ENCODE data around the gene ADCY3. TPM values are rescaled to one million over a fixed set of nuclear protein-coding genes. Genes with fewer than 3 reads are reported as not detected.
A peak's percentile ranks its signal among the peaks of the same experiment; 100 is the strongest.

ADCY3 gene
- total and polyA plus RNA-seq, 7 donors = 9.2 to 15.2 (median 12.1) TPM

DNA sequence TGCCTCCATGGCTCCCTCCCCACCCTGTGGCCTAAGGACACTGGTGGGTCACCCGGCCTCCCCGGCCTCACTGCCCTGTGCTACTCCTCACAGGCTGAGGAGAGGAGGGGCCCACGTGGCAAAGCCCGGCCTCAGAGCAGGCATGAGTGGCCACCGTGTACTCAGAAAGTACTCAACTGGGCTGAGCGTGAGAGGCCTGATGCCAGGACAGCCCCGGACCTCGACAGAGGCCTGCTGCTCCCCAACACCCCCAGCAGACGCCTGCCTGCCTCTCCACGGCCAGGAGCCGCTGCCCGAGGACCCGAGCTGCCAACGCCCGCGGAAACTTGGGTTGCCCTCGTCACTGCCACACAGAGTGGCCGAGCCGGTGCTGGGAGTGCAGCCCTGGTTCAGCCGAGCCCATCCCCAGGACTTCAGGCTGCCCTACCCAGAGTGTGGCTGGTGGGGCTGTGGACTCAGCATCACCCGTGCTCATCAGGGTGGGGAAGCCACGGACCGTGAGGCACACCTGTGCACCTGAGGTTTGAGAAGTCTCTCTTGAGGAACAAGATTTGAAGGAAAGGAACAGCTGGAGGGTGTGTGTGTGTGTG is 67.5 kb downstream of the ADCY3 start:
- TF ChIP-seq, protein P1, sequence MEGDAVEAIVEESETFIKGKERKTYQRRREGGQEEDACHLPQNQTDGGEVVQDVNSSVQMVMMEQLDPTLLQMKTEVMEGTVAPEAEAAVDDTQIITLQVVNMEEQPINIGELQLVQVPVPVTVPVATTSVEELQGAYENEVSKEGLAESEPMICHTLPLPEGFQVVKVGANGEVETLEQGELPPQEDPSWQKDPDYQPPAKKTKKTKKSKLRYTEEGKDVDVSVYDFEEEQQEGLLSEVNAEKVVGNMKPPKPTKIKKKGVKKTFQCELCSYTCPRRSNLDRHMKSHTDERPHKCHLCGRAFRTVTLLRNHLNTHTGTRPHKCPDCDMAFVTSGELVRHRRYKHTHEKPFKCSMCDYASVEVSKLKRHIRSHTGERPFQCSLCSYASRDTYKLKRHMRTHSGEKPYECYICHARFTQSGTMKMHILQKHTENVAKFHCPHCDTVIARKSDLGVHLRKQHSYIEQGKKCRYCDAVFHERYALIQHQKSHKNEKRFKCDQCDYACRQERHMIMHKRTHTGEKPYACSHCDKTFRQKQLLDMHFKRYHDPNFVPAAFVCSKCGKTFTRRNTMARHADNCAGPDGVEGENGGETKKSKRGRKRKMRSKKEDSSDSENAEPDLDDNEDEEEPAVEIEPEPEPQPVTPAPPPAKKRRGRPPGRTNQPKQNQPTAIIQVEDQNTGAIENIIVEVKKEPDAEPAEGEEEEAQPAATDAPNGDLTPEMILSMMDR (IDR thresholded peaks at IDR 0.05) = no peak
- 85 to 92% (median 87%) methylated on average over 22 to 23 of the region's 23 CpGs for WGBS, 3 donors
- no peaks in the 10 kb centered on the region for H3K36me3 ChIP-seq (ENCODE audit: insufficient read depth in 1 of 2, low read depth in 1 of 2)
- no peaks in the 10 kb centered on the region for H3K9me3 ChIP-seq
- H3K27ac ChIP-seq = no peak overlapping the region
- H3K4me1 ChIP-seq = no peaks in the 10 kb centered on the region
- H3K4me3 ChIP-seq = no peak overlapping the region
- intact Hi-C loops (cut with DNase I) = no loop called here
- H3K27me3 ChIP-seq (ENCODE audit: insufficient read depth in 3 of 3, low read length in 2 of 3) = no peaks in the 10 kb centered on the region
- ATAC-seq (no peak), DNase-seq (no peak)

DNA sequence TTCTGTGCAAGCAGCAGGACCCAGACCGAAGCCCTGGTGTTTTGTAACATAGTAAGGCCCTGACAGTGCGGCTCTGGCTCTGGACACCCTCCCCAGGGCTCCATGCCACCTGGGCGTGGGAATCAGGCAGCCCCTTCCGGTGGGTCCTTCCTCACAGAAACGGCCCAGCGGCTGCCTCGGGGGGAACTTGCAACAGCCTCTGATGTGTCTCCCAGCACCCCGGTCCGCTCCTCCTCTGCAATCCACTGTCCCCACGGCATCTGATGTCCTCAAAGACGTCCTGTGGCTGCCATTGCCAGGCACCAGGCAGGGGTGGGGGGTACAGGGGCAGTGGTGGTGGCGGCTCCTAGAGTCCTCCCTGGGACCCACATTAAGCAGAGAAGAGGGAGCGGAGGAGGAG is 68.0 kb downstream of the ADCY3 start:
- TF ChIP-seq, protein P1 (IDR thresholded peaks at IDR 0.05) = no peak
- intact Hi-C loops (cut with DNase I) = no loop called here
- no peaks in the 10 kb centered on the region for H3K4me1 ChIP-seq
- H3K4me3 ChIP-seq = no peak overlapping the region
- H3K9me3 ChIP-seq = no peaks in the 10 kb centered on the region
- peaks cover 0 to 1% (median 0%) of the 10 kb centered on the region in 3 donors for H3K27me3 ChIP-seq (ENCODE audit: insufficient read depth in 3 of 3, low read length in 2 of 3)
- DNase-seq = no peak
- 89 to 91% (median 90%) methylated on average over 13 of the region's 13 CpGs for WGBS, 3 donors
- H3K36me3 ChIP-seq (ENCODE audit: insufficient read depth in 1 of 2, low read depth in 1 of 2) = no peaks in the 10 kb centered on the region
- ATAC-seq = no peak
- H3K27ac ChIP-seq = no peak overlapping the region

DNA sequence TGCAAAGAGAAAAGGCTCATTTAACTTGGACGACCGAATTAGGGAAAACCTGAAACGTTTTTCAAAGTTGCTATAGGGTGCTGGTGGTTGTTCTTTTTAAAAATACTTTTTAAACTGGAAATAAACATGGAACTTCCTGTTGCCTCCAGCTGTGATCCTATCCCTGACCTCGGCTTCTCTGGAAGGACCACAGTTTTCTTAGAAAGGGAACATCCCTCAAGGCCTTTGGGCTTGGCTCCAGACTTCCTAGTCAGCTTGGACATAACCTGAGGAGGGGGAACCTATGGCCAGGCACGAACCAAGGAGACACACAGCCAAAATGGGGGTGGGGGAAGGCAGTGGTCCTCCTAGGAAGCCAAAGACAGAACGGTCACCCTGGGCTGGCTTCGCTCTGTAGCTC is 69.1 kb downstream of the ADCY3 start:
- no peak overlapping the region for H3K27ac ChIP-seq
- intact Hi-C loops (cut with DNase I) = no loop called here
- H3K36me3 ChIP-seq (ENCODE audit: insufficient read depth in 1 of 2, low read depth in 1 of 2) = no peaks in the 10 kb centered on the region
- H3K4me1 ChIP-seq = no peaks in the 10 kb centered on the region
- WGBS, 3 donors = 70 to 79% (median 76%) methylated on average over 7 of the region's 7 CpGs
- no peak for DNase-seq
- peaks cover 0 to 1% (median 0%) of the 10 kb centered on the region in 3 donors for H3K27me3 ChIP-seq (ENCODE audit: insufficient read depth in 3 of 3, low read length in 2 of 3)
- H3K9me3 ChIP-seq = no peaks in the 10 kb centered on the region
- ATAC-seq = no peak
- H3K4me3 ChIP-seq = no peak overlapping the region
- TF ChIP-seq, protein P1 (IDR thresholded peaks at IDR 0.05) = no peak

DNA sequence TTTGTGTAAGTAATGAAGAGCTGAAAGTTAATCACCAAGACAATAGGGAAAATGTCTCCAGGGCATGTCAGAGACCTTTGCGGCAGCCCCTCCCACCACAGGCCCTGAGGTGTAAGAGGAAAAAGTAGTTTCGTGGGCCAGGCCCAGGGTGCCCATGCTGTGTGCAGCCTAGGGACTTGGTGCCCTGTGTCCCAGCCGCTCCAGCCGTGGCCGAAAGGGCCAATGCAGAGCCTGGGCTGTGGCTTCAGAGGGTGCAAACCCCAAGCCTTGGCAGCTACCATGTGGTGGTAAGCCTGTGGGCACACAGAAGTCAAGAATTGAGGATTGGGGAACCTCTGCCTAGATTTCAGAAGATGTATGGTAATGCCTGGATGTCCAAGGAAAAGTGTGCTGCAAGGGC is 74.3 kb downstream of the ADCY3 start:
- peaks cover 0 to 1% (median 0%) of the 10 kb centered on the region in 3 donors for H3K27me3 ChIP-seq (ENCODE audit: insufficient read depth in 3 of 3, low read length in 2 of 3)
- no peaks in the 10 kb centered on the region for H3K36me3 ChIP-seq (ENCODE audit: insufficient read depth in 1 of 2, low read depth in 1 of 2)
- no peaks in the 10 kb centered on the region for H3K9me3 ChIP-seq
- ATAC-seq (no peak), DNase-seq (peak in 1 of 2 donors; percentile 41)
- H3K4me3 ChIP-seq = no peak overlapping the region
- no peak overlapping the region for H3K27ac ChIP-seq
- TF ChIP-seq, protein P1 (IDR thresholded peaks at IDR 0.05) = no peak
- intact Hi-C loops (cut with DNase I) = no loop called here
- H3K4me1 ChIP-seq = no peaks in the 10 kb centered on the region
- WGBS, 3 donors = 93 to 99% (median 98%) methylated on average over 5 of the region's 5 CpGs

Measured in psoas muscle (tissue), 8 donors.